Erythroblast (primary cell): Measurements from ENCODE around the gene GUCY1B1.

Experiments
- GATA1 ChIP-seq: IDR thresholded peaks from 2 replicates; pipeline ENCODE4 v1.6.1; 2011; ENCODE audit warnings: low read depth, mild to moderate bottlenecking, control low read depth, low read length, moderate library complexity
- POLR2A ChIP-seq: IDR thresholded peaks from 2 replicates; pipeline ENCODE4 v1.6.1; 2011; ENCODE audit warnings: mild to moderate bottlenecking, low read length

DNA sequence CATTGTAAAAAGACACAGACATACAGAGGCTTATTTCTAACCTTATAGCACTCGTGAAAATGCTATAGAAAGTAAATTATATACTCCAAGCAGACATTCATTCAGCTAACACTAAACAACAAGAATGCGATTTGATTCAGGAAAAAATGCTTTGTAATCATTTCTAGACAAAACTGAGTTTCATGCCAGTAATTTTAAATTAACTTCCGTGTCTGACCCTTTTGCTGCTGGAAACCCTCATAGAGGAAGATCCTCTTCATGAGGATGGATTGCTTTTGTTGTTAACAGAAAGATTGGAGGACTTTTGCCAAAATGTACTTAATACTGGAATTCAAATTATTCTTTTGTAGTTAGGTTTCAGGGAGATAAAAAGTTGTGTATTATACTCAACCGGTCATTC, 48.9 kb upstream of the GUCY1B1 start:
- TF ChIP-seq POLR2A, result no peak
- no peak for TF ChIP-seq GATA1
